Mucosa of descending colon (tissue), 3 donors: ENCODE measurements around the gene PTCD2. TPM values are rescaled to one million over a fixed set of nuclear protein-coding genes. Genes with fewer than 3 reads are reported as not detected.

Source experiments
- ATAC-seq: fragments of 200-7000 bp; cut with Tn5 transposase; one replicate; pipeline ENCODE4 v1.9.1; 2020; ENCODE audit warnings: mild to moderate bottlenecking, moderate library complexity
- DNase-seq, 3 donors: peaks; one replicate each; pipeline ENCODE4 v3.0.0-alpha.2; 2020
- H3K36me3 ChIP-seq: fragments of 200-600 bp; one replicate; pipeline ENCODE4 v1.8.0; 2021; ENCODE audit warnings: low read depth, mild to moderate bottlenecking
- H3K4me1 ChIP-seq: fragments of 200-600 bp; one replicate; pipeline ENCODE4 v1.8.0; 2021; ENCODE audit warnings: low read depth, mild to moderate bottlenecking
- H3K4me3 ChIP-seq: fragments of 200-600 bp; one replicate; pipeline ENCODE4 v1.8.0; 2021; ENCODE audit warnings: mild to moderate bottlenecking
- H3K9me3 ChIP-seq: fragments of 200-600 bp; one replicate; pipeline ENCODE4 v1.8.0; 2021; ENCODE audit warnings: mild to moderate bottlenecking
- intact Hi-C, 2 donors: fragments of 100-400 bp; cut with DNase I in 1 of 2; cut with micrococcal nuclease in 1 of 2; formaldehyde crosslinking; loops; one replicate each; pipeline versions ENCODE4 v1.11.0 to v1.11.1; 2022; cut with DNase I, micrococcal nuclease
- total RNA-seq, 3 donors: library from RNA; stranded (reverse); fragmentation: NEBNext Ultra II Directional in 2 of 3; extraction: Animal tissue kit (Norgen Biotek cat#: 25700) in 2 of 3; gene quantifications; one replicate each; pipeline versions ENCODE4 v1.2.1 to v1.2.4, GENCODE V29; 2021 to 2023
- TF ChIP-seq, protein P1 (sequence below): fragments of 200-600 bp; IDR thresholded peaks from one replicate; pipeline ENCODE4 v1.8.0; 2022; ENCODE audit warnings: antibody characterized with exemption, mild to moderate bottlenecking
- donor health status: DM: no; HTN: no; CAD: no; lungs with moderate emphysema.
- donor health status: DM: no; HTN: no; CAD: no.
- donor health status: DM: no; HTN: yes; CAD: no.

PTCD2 gene
- total RNA-seq, 3 donors from 2014 or later = 4.7 to 6.3 (median 5.2) TPM

DNA sequence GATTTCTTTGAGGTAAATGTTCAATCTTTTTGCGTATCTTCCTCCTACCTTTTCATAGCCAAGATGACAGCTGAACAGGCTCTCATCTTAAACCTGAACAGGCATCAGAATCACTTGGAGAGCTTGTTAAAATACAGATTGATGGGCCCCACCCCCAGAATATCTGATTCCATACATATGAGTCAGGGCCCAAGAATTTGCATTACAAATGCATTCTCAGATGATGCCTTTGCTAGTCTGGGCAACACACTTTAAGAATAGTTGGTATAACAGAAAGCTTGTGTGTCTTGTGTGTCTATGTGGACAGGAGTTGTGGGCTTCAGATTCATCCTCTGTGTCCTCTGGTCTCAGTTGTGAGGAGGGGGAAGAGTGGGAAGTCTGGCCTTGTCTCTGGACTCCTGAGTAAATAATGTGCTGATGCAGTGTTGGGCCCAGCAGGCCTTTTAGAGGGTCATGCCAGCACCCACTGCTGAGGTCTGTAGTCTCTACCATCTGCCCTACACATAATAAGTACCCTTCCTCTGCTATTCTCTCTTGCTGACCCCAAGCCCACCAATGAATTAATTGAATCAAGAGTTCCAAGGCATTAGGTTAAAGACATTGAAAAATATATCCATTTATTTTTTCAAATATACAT is 43.1 kb downstream of the PTCD2 start:
- TF ChIP-seq, protein P1, sequence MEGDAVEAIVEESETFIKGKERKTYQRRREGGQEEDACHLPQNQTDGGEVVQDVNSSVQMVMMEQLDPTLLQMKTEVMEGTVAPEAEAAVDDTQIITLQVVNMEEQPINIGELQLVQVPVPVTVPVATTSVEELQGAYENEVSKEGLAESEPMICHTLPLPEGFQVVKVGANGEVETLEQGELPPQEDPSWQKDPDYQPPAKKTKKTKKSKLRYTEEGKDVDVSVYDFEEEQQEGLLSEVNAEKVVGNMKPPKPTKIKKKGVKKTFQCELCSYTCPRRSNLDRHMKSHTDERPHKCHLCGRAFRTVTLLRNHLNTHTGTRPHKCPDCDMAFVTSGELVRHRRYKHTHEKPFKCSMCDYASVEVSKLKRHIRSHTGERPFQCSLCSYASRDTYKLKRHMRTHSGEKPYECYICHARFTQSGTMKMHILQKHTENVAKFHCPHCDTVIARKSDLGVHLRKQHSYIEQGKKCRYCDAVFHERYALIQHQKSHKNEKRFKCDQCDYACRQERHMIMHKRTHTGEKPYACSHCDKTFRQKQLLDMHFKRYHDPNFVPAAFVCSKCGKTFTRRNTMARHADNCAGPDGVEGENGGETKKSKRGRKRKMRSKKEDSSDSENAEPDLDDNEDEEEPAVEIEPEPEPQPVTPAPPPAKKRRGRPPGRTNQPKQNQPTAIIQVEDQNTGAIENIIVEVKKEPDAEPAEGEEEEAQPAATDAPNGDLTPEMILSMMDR = no peak

DNA sequence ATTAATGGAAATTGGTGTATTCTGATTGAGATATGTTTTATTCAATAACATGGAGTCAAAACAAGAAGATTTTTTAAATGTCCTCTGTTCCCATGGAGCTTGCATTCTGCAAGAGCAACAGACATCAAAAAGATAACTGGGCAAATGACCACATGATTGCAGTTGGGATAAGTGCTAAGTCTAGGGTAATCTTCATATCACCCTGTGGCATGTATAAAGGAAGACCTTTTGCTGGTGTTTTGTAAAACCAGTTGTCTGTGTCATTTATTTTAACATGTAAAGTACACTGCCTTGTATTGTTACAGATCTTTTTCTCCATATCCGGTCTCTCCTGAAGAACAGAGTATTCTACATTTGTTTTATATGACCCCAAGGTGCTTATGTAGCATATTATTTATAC is 44.0 kb downstream of the PTCD2 start:
- ATAC-seq (no peak), DNase-seq (no peak)
- TF ChIP-seq, protein P1 = no peak
- Histone ChIP-seq H3K9me3 (no peaks in the 10 kb centered on the region), H3K4me3 (no peak overlapping the region), H3K4me1 (no peaks in the 10 kb centered on the region), H3K36me3 (no peaks in the 10 kb centered on the region)
- intact Hi-C loops = no loop called here

More for the DNA sequence above, 43.1 kb downstream of the PTCD2 start:
- ATAC-seq (no peak), DNase-seq (no peak)
- intact Hi-C loops = no loop called here
- H3K4me3 ChIP-seq = no peak overlapping the region
- no peaks in the 10 kb centered on the region for H3K9me3 ChIP-seq
- no peaks in the 10 kb centered on the region for H3K36me3 ChIP-seq
- no peaks in the 10 kb centered on the region for H3K4me1 ChIP-seq

DNA sequence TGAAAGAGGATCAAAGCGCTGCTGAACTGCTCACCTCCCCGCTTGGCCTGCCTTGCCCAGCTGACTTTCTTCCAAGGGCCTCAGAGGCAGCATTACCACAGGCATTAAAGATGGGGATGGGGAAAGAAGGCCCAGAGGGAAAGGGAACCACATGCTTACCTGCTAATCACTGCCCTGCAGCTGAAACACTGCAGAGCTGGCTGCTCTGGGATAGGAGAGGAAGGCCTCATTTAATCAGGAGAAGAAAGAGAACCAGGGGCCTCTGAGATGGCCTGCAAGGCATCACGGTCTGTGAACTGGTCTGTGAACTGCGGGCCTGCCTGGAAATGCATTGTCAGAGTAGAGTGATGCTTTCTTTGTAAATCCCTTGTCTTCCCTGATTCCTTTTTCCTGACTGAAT is 44.8 kb downstream of the PTCD2 start:
- Histone ChIP-seq H3K9me3 (no peaks in the 10 kb centered on the region), H3K4me1 (no peaks in the 10 kb centered on the region), H3K4me3 (no peak overlapping the region), H3K36me3 (no peaks in the 10 kb centered on the region)
- DNase-seq (no peak), ATAC-seq (no peak)
- TF ChIP-seq, protein P1 = no peak
- intact Hi-C loops = loop anchor here in 1 of 2 donors (5.0 kb wide), 1 partner anchor 157 kb away; no protein-coding TSS in a partner anchor

DNA sequence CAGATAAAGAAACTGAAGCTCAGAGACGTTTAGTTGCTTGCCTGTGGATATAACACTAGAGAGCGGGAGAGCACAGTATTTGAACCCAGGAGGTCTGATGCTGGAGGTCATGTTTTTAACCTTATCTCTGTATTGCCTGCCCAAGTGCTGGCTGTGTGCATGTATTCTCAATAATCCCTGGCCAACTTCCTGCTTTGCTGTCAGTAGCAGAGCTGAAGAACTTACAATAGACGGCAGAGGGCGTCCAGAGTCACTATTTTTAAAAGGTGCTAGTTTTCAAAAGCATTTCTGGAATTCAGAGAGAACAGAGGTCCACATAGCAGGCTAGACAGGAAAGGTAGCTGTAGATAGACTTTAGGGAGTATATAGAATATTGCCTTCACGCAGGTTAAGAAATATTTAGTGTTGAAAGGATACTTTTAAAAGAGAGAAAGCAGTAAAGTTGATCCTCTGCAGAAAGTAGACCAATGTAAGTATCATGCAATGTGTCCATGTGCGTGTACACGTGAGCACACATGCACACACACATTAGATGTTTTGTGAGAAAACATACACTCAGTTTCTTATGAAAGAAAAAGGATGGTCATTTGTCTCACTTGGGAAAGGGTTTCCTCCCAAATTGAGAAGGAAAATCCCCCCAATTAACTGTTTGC is 46.3 kb downstream of the PTCD2 start:
- DNase-seq (peak in 1 of 3 donors; percentile 87), ATAC-seq (peak; percentile 97)
- no peaks in the 10 kb centered on the region for H3K36me3 ChIP-seq
- TF ChIP-seq, protein P1 = peak; percentile 43
- H3K4me1 ChIP-seq = no peaks in the 10 kb centered on the region
- no peak overlapping the region for H3K4me3 ChIP-seq
- no peaks in the 10 kb centered on the region for H3K9me3 ChIP-seq
- intact Hi-C loops = loop anchor here (2.0 to 5.0 kb wide), 2 partner anchors 156 to 158 kb away; no protein-coding TSS in a partner anchor

DNA sequence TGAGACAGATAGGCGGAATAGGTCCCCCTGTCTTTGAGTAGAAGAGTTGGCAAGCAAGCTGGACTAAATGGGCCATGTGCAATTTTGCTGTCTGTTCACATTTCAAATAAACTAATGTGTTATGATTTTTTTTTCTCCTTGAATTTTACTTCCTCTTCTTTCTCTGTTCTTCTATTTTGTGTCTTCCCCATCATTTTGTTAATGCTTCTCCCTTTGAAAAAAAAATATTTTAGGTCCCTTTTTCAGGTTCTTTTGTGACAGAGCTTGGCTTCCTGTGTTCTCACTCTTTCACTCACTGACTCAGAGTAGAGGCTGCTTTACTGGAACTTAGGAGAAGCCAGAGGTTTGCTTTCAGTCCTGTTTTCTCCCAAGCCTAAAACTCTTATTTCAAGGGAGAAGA is 48.1 kb downstream of the PTCD2 start:
- no peak for ATAC-seq
- Histone ChIP-seq H3K9me3 (no peaks in the 10 kb centered on the region), H3K4me3 (no peak overlapping the region), H3K36me3 (no peaks in the 10 kb centered on the region), H3K4me1 (no peaks in the 10 kb centered on the region)
- TF ChIP-seq, protein P1 = no peak
- no peak for DNase-seq
- intact Hi-C loops = loop anchor here in 1 of 2 donors (5.0 kb wide), 1 partner anchor 154 kb away; no protein-coding TSS in a partner anchor
